Calu3 (cell line): ENCODE results near the gene PPP1R9A. TPM values are rescaled to one million over a fixed set of nuclear protein-coding genes. Genes with fewer than 3 reads are reported as not detected.

Experiments used
- BruUV-seq: library from RNA; stranded (reverse); fragments of 400-500 nt; replicated peaks from 2 replicates; lab custom pipeline; 2021; lab: Mats Ljungman, UMichigan
- CTCF ChIA-PET: fragments of 300-600 bp; sonication (Branson Sonifier 250); formaldehyde crosslinking; loops from one replicate; lab custom pipeline; 2022; ENCODE audit warnings: antibody characterized with exemption; lab: Charles Lee
- DNase-seq: peaks from one replicate; pipeline ENCODE4 v3.0.0; 2022
- H3K27ac Mint-ChIP-seq: one replicate; pipeline ENCODE4 v1.8.0; 2022; ENCODE audit warnings: mixed read lengths; ENCODE audit not compliant: unreplicated experiment
- H3K27me3 Mint-ChIP-seq: one replicate; pipeline ENCODE4 v1.8.0; 2022; ENCODE audit warnings: mixed read lengths; ENCODE audit not compliant: unreplicated experiment
- H3K36me3 Mint-ChIP-seq: one replicate; pipeline ENCODE4 v1.8.0; 2022; ENCODE audit warnings: mild to moderate bottlenecking, moderate library complexity, mixed read lengths; ENCODE audit not compliant: insufficient read depth, unreplicated experiment
- H3K4me1 Mint-ChIP-seq: one replicate; pipeline ENCODE4 v1.8.0; 2022; ENCODE audit warnings: mild to moderate bottlenecking, low read depth, mixed read lengths; ENCODE audit not compliant: unreplicated experiment
- H3K4me3 Mint-ChIP-seq: one replicate; pipeline ENCODE4 v1.8.0; 2022; ENCODE audit warnings: mild to moderate bottlenecking, low read depth, moderate library complexity, mixed read lengths; ENCODE audit not compliant: unreplicated experiment
- H3K9me3 Mint-ChIP-seq: one replicate; pipeline ENCODE4 v1.8.0; 2022; ENCODE audit warnings: low read depth, mixed read lengths; ENCODE audit not compliant: unreplicated experiment
- CTCF ChIP-seq: fragments of 200-600 bp; IDR thresholded peaks from one replicate; pipeline ENCODE4 v1.8.0; 2022; ENCODE audit warnings: antibody characterized with exemption; ENCODE audit not compliant: unreplicated experiment
- intact Hi-C: fragments of 100-400 bp; cut with micrococcal nuclease; formaldehyde crosslinking; loops from one replicate; pipeline ENCODE4 v1.10.0; 2022; ENCODE audit not compliant: unreplicated experiment
- total RNA-seq: library from RNA; stranded (reverse); gene quantifications from 2 replicates; pipeline ENCODE4 v1.2.3, GENCODE V29; 2022

Gene PPP1R9A
- total RNA-seq, 1 experiment from 2014 or later: 19.4 TPM

- H3K4me3 Mint-ChIP-seq: no peak overlapping the region
- H3K4me1 Mint-ChIP-seq: no peaks in the 10 kb centered on the region
- no peaks in the 10 kb centered on the region for H3K36me3 Mint-ChIP-seq
- no peaks in the 10 kb centered on the region for H3K9me3 Mint-ChIP-seq
- no peak for DNase-seq
- no peak overlapping the region for H3K27ac Mint-ChIP-seq
- intact Hi-C loops: no loop called here
- no peaks in the 10 kb centered on the region for H3K27me3 Mint-ChIP-seq
- no TSS peak for BruUV-seq
- no peak for TF ChIP-seq CTCF
- CTCF ChIA-PET: no interaction called here
Measured at GRCh38 chr7:95113590-95113989, 206.2 kb downstream of the PPP1R9A start.

- H3K27me3 Mint-ChIP-seq: no peaks in the 10 kb centered on the region
- BruUV-seq: no TSS peak
- CTCF ChIA-PET: no interaction called here
- peaks cover 7% of the 10 kb centered on the region for H3K4me1 Mint-ChIP-seq
- DNase-seq: no peak
- H3K27ac Mint-ChIP-seq: no peak overlapping the region
- no peaks in the 10 kb centered on the region for H3K36me3 Mint-ChIP-seq
- no peaks in the 10 kb centered on the region for H3K9me3 Mint-ChIP-seq
- intact Hi-C loops: no loop called here
- H3K4me3 Mint-ChIP-seq: no peak overlapping the region
- no peak for TF ChIP-seq CTCF
Measured at GRCh38 chr7:95126053-95126709, 218.8 kb downstream of the PPP1R9A start.

GRCh38 chr7:95132500-95132899 is 225.1 kb downstream of the PPP1R9A start:
- CTCF ChIA-PET: no interaction called here
- TF ChIP-seq CTCF: no peak
- Mint-ChIP-seq H3K4me1 (no peaks in the 10 kb centered on the region), H3K27me3 (no peaks in the 10 kb centered on the region), H3K27ac (no peak overlapping the region), H3K9me3 (no peaks in the 10 kb centered on the region), H3K4me3 (no peak overlapping the region), H3K36me3 (no peaks in the 10 kb centered on the region)
- DNase-seq: no peak
- intact Hi-C loops: no loop called here
- BruUV-seq: no TSS peak

- H3K27me3 Mint-ChIP-seq: no peaks in the 10 kb centered on the region
- H3K27ac Mint-ChIP-seq: no peak overlapping the region
- no peak for TF ChIP-seq CTCF
- H3K4me1 Mint-ChIP-seq: no peaks in the 10 kb centered on the region
- no peaks in the 10 kb centered on the region for H3K36me3 Mint-ChIP-seq
- no TSS peak for BruUV-seq
- H3K4me3 Mint-ChIP-seq: no peak overlapping the region
- CTCF ChIA-PET: interaction anchor here (0.5 kb wide), 1 partner anchor 273 kb away, joined by 3 read pairs; no protein-coding TSS in a partner anchor
- H3K9me3 Mint-ChIP-seq: no peaks in the 10 kb centered on the region
- intact Hi-C loops: no loop called here
- no peak for DNase-seq
Measured at GRCh38 chr7:95139922-95140321, 232.5 kb downstream of the PPP1R9A start.
